IMR-90 (cell line): Measurements from ENCODE around the gene LILRB2. TPM values are rescaled to one million over a fixed set of nuclear protein-coding genes. Genes with fewer than 3 reads are reported as not detected.
"Not testable (repeated sequence)": the region's sequence is repeated elsewhere in the genome, so short reads cannot be mapped to it uniquely, and the experiment has no call there.

Experiments
- ATAC-seq: fragments of 200-7000 bp; cut with Tn5 transposase; 2 replicates; pipeline ENCODE4 v1.9.1; 2020; ENCODE audit warnings: low read depth, mild to moderate bottlenecking, moderate library complexity
- BruUV-seq: library from RNA; stranded (reverse); fragments of 400-500 nt; replicated peaks from 2 replicates; lab custom pipeline; 2021; lab: Mats Ljungman, UMichigan
- CTCF ChIA-PET: fragments of 300-600 bp; formaldehyde crosslinking; extraction: SDS; loops from one replicate; lab custom pipeline; 2021; ENCODE audit warnings: antibody characterized with exemption; lab: Yijun Ruan, JAX
- POLR2A ChIA-PET: fragments of 300-600 bp; sonication (Branson Sonifier 250); formaldehyde crosslinking; loops from one replicate; lab custom pipeline; 2022; ENCODE audit warnings: antibody characterized with exemption; ENCODE audit not compliant: unreplicated experiment; lab: Charles Lee
- DNase-seq: peaks from one replicate; pipeline ENCODE4 v3.0.0; 2013
- H2AFZ ChIP-seq: replicated peaks from 2 replicates; pipeline ENCODE3; 2013; ENCODE audit warnings: low read length, mild to moderate bottlenecking; ENCODE audit not compliant: poor library complexity
- H2AK5ac ChIP-seq: 2 replicates; pipeline ENCODE4 v1.6.1; 2013; ENCODE audit warnings: low read depth, low read length, inconsistent platforms
- H2AK9ac ChIP-seq: replicated peaks from 2 replicates; pipeline ENCODE3; 2013; ENCODE audit warnings: mild to moderate bottlenecking, low read depth, low read length, moderate library complexity; ENCODE audit not compliant: poor library complexity
- H2BK120ac ChIP-seq: 2 replicates; pipeline ENCODE4 v1.6.1; 2013; ENCODE audit warnings: low read depth, low read length, inconsistent platforms
- H2BK15ac ChIP-seq: 3 replicates; pipeline ENCODE4 v1.6.1; 2013; ENCODE audit warnings: low read depth, low read length, inconsistent platforms
- H2BK20ac ChIP-seq: 2 replicates; pipeline ENCODE4 v1.6.1; 2013; ENCODE audit warnings: low read depth, mild to moderate bottlenecking, inconsistent platforms, low read length, moderate library complexity
- H2BK5ac ChIP-seq: 2 replicates; pipeline ENCODE4 v1.6.1; 2013; ENCODE audit warnings: mild to moderate bottlenecking, low read depth, low read length, inconsistent platforms; ENCODE audit not compliant: poor library complexity, severe bottlenecking
- H3K14ac ChIP-seq: replicated peaks from 2 replicates; pipeline ENCODE4 v1.6.1; 2013; ENCODE audit warnings: low read depth, low read length, inconsistent platforms
- H3K18ac ChIP-seq: 2 replicates; pipeline ENCODE4 v1.6.1; 2013; ENCODE audit warnings: low read depth, low read length, control low read depth
- H3K23ac ChIP-seq: 2 replicates; pipeline ENCODE4 v1.6.1; 2013; ENCODE audit warnings: low read depth, low read length, inconsistent platforms
- H3K27ac ChIP-seq: 2 replicates; pipeline ENCODE4 v1.5.1; 2013; ENCODE audit warnings: mild to moderate bottlenecking, control low read depth, low read length; ENCODE audit not compliant: insufficient read depth
- H3K27me3 ChIP-seq: 2 replicates; pipeline ENCODE4 v1.6.1; 2013; ENCODE audit warnings: low read length; ENCODE audit not compliant: control insufficient read depth, insufficient read depth
- H3K36me3 ChIP-seq: 2 replicates; pipeline ENCODE4 v1.6.1; 2013; ENCODE audit warnings: low read length, mixed read lengths; ENCODE audit not compliant: control insufficient read depth, insufficient read depth
- H3K4ac ChIP-seq: 2 replicates; pipeline ENCODE4 v1.6.1; 2013; ENCODE audit warnings: low read depth, low read length, inconsistent platforms
- H3K4me1 ChIP-seq: 2 replicates; pipeline ENCODE4 v1.6.1; 2013; ENCODE audit warnings: low read length, mixed read lengths; ENCODE audit not compliant: control insufficient read depth, insufficient read depth
- H3K4me2 ChIP-seq: 2 replicates; pipeline ENCODE4 v1.6.1; 2013; ENCODE audit warnings: low read depth, mild to moderate bottlenecking, control low read depth, low read length, moderate library complexity
- H3K4me3 ChIP-seq: 2 replicates; pipeline ENCODE4 v1.5.1; 2013; ENCODE audit warnings: low read depth, mild to moderate bottlenecking, control low read depth, low read length, moderate library complexity; ENCODE audit not compliant: insufficient read depth
- H3K56ac ChIP-seq: 2 replicates; pipeline ENCODE4 v1.6.1; 2013; ENCODE audit warnings: low read length, inconsistent platforms; ENCODE audit not compliant: insufficient read depth; ENCODE audit errors: extremely low read depth
- H3K79me1 ChIP-seq, 2 experiments: 2 replicates each; pipeline ENCODE4 v1.6.1; 2013; ENCODE audit warnings: low read length in 2 of 2, inconsistent platforms in 1 of 2, low read depth in 1 of 2
- H3K9ac ChIP-seq: 2 replicates; pipeline ENCODE4 v1.6.1; 2013; ENCODE audit warnings: low read depth, low read length, control low read depth
- H3K9me1 ChIP-seq: 2 replicates; pipeline ENCODE4 v1.6.1; 2013; ENCODE audit warnings: low read length, inconsistent platforms; ENCODE audit not compliant: insufficient read depth
- H3K9me3 ChIP-seq: 2 replicates; pipeline ENCODE4 v1.6.1; 2013; ENCODE audit warnings: low read length; ENCODE audit not compliant: control insufficient read depth, insufficient read depth
- H4K20me1 ChIP-seq: 2 replicates; pipeline ENCODE4 v1.6.1; 2013; ENCODE audit warnings: low read length, inconsistent platforms; ENCODE audit not compliant: insufficient read depth
- H4K5ac ChIP-seq: 2 replicates; pipeline ENCODE4 v1.6.1; 2013; ENCODE audit warnings: mild to moderate bottlenecking, low read depth, low read length, control low read depth
- H4K8ac ChIP-seq, 2 experiments: 2 replicates each; pipeline ENCODE4 v1.6.1; 2013; ENCODE audit warnings: low read depth in 2 of 2, low read length in 2 of 2, control low read depth in 1 of 2, inconsistent platforms in 1 of 2
- H4K91ac ChIP-seq: 2 replicates; pipeline ENCODE4 v1.6.1; 2013; ENCODE audit warnings: low read depth, low read length, inconsistent platforms; ENCODE audit not compliant: insufficient read depth
- WGBS, 2 experiments: methylation state at CpG; one replicate each; pipeline versions ENCODE4 v1.1.5 to v1.1.7; 2013; ENCODE audit warnings: missing lambda C conversion rate in 2 of 2; ENCODE audit not compliant: insufficient read length in 1 of 2; ENCODE audit errors: extremely low coverage in 2 of 2; 5-methylcytosine and 5-hydroxymethylcytosine counted together
- dilution Hi-C: fragments of 300-500 bp; cut with HindIII; formaldehyde crosslinking; loops from one replicate; pipeline ENCODE4 v1.14.3; 2018; ENCODE audit warnings: low sequenced_read_pairs; ENCODE audit not compliant: unreplicated experiment
- in situ Hi-C: fragments of 300-500 bp; cut with MboI; formaldehyde crosslinking; loops from 3 replicates; pipeline ENCODE4 v1.14.3; 2019; ENCODE audit warnings: low sequenced_read_pairs, inconsistent platforms, mixed read lengths
- intact Hi-C: fragments of 100-400 bp; cut with micrococcal nuclease; formaldehyde crosslinking; loops from 2 replicates; pipeline ENCODE4 v1.10.0; 2022
- polyA plus RNA-seq, 3 experiments: library from polyadenylated mRNA; depleted of rRNA; stranded (reverse); fragments of >200 nt; gene quantifications; 2 replicates each; pipeline ENCODE4 v1.2.3, GENCODE V29; 2012; ENCODE audit warnings: low replicate concordance in 1 of 3
- total RNA-seq: library from RNA; depleted of rRNA; stranded (reverse); fragments of >200 nt; gene quantifications from 2 replicates; pipeline ENCODE4 v1.2.3, GENCODE V29; 2012

The LILRB2 gene
- total and polyA plus RNA-seq, 2 of the 4 experiments (the other 2 are of a cell fraction): not detected

GRCh38 chr19:54278571-54279195 lies 2.2 kb downstream of the LILRB2 start:
- H3K4ac ChIP-seq, H2BK5ac ChIP-seq, H2BK15ac ChIP-seq, H4K91ac ChIP-seq, H3K9me3 ChIP-seq, H2AK9ac ChIP-seq, intact Hi-C loops, DNase-seq, H3K56ac ChIP-seq, H2AFZ ChIP-seq, H3K36me3 ChIP-seq, dilution Hi-C loops, BruUV-seq, H4K8ac ChIP-seq, H3K18ac ChIP-seq, H3K27me3 ChIP-seq, POLR2A ChIA-PET, H4K5ac ChIP-seq, H3K27ac ChIP-seq, in situ Hi-C loops, H3K14ac ChIP-seq, H2AK5ac ChIP-seq, H3K4me2 ChIP-seq, ATAC-seq, H2BK20ac ChIP-seq, H3K4me1 ChIP-seq, H3K9ac ChIP-seq, H3K9me1 ChIP-seq, H3K23ac ChIP-seq, H3K4me3 ChIP-seq, H3K79me1 ChIP-seq, H2BK120ac ChIP-seq, H4K20me1 ChIP-seq, CTCF ChIA-PET: not testable (repeated sequence)
- WGBS, 2 experiments: 8% methylated on average over 2 of the region's 15 CpGs; no CpG with 5 or more reads in 1 of the 2 experiments

- H4K5ac ChIP-seq, in situ Hi-C loops, dilution Hi-C loops: not testable (repeated sequence)
Measured at GRCh38 chr19:54278056-54278455, 2.9 kb downstream of the LILRB2 start.

More at GRCh38 chr19:54278056-54278455, 2.9 kb downstream of the LILRB2 start:
- H2AK5ac ChIP-seq, H3K27me3 ChIP-seq, POLR2A ChIA-PET, H2BK120ac ChIP-seq, H2AFZ ChIP-seq, H4K8ac ChIP-seq, H3K18ac ChIP-seq, CTCF ChIA-PET, H3K4me2 ChIP-seq, H4K20me1 ChIP-seq, H2AK9ac ChIP-seq, H3K56ac ChIP-seq, H2BK20ac ChIP-seq, H3K14ac ChIP-seq, H3K9me3 ChIP-seq, H3K9ac ChIP-seq, H4K91ac ChIP-seq, H3K4me3 ChIP-seq, H2BK5ac ChIP-seq, H2BK15ac ChIP-seq, BruUV-seq, H3K27ac ChIP-seq, H3K79me1 ChIP-seq, ATAC-seq, H3K4me1 ChIP-seq, H3K36me3 ChIP-seq, H3K23ac ChIP-seq, DNase-seq, H3K9me1 ChIP-seq, H3K4ac ChIP-seq, intact Hi-C loops: not testable (repeated sequence)
- WGBS, 2 experiments: 57% methylated on average over 9 of the region's 13 CpGs; no CpG with 5 or more reads in 1 of the 2 experiments
